Suprapubic skin (tissue), 4 donors: ENCODE measurements around the gene ZBED1.

ENCODE experiments used
- EP300 ChIP-seq: sonication (generic); formaldehyde crosslinking; IDR thresholded peaks from one replicate; pipeline ENCODE4 v1.6.1; 2017; ENCODE audit warnings: antibody characterized with exemption
- POLR2A ChIP-seq, 2 donors: fragments of 450-650 bp; IDR thresholded peaks; one replicate each; pipeline ENCODE4 v1.6.1; 2017; ENCODE audit warnings: antibody characterized with exemption in 2 of 2, mild to moderate bottlenecking in 2 of 2, moderate library complexity in 2 of 2
- POLR2AphosphoS5 ChIP-seq, 3 donors: sonication (generic); formaldehyde crosslinking; IDR thresholded peaks; one replicate each; pipeline ENCODE4 v1.6.1; 2017; ENCODE audit warnings: antibody characterized with exemption in 3 of 3
- TF ChIP-seq, protein P1 (sequence below), 2 donors: fragments of 200-600 bp in 1 of 2; fragments of 450-650 bp in 1 of 2; sonication (generic) in 1 of 2; IDR thresholded peaks; one replicate each; pipeline ENCODE4 v1.5.1; 2016 to 2019; ENCODE audit warnings: antibody characterized with exemption in 2 of 2, mild to moderate bottlenecking in 1 of 2, moderate library complexity in 1 of 2

DNA sequence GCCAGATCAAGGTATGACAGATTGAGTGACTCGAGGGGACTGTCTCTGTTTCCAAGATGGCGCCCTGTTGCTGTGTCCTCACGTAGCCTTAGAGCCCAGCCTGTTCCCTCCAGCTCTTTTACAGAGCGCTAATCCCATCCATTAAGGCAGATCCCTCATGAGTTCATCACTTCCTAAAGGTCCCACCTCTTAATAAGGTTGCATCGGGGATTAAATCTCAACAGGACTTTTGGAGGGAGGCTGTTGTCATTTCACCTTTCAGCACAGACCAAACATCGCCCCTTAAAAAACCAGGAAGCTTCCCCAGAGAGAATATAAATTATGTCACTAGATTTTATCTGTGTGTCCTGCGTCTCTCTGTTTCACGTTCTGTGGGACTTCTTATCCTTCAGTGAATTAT is 32.6 kb upstream of the ZBED1 start:
- TF ChIP-seq, protein P1, sequence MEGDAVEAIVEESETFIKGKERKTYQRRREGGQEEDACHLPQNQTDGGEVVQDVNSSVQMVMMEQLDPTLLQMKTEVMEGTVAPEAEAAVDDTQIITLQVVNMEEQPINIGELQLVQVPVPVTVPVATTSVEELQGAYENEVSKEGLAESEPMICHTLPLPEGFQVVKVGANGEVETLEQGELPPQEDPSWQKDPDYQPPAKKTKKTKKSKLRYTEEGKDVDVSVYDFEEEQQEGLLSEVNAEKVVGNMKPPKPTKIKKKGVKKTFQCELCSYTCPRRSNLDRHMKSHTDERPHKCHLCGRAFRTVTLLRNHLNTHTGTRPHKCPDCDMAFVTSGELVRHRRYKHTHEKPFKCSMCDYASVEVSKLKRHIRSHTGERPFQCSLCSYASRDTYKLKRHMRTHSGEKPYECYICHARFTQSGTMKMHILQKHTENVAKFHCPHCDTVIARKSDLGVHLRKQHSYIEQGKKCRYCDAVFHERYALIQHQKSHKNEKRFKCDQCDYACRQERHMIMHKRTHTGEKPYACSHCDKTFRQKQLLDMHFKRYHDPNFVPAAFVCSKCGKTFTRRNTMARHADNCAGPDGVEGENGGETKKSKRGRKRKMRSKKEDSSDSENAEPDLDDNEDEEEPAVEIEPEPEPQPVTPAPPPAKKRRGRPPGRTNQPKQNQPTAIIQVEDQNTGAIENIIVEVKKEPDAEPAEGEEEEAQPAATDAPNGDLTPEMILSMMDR (IDR thresholded peaks at IDR 0.05): no peak
- TF ChIP-seq POLR2AphosphoS5 (IDR thresholded peaks at IDR 0.05) (no peak), POLR2A (IDR thresholded peaks at IDR 0.05) (no peak), EP300 (no peak)
